Measurements from ENCODE around the gene OTUB2. TPM values are rescaled to one million over a fixed set of nuclear protein-coding genes. Genes with fewer than 3 reads are reported as not detected.

OTUB2 gene
- total RNA-seq, 2 experiments from 2014 or later: 2.0 to 2.9 TPM

DNA sequence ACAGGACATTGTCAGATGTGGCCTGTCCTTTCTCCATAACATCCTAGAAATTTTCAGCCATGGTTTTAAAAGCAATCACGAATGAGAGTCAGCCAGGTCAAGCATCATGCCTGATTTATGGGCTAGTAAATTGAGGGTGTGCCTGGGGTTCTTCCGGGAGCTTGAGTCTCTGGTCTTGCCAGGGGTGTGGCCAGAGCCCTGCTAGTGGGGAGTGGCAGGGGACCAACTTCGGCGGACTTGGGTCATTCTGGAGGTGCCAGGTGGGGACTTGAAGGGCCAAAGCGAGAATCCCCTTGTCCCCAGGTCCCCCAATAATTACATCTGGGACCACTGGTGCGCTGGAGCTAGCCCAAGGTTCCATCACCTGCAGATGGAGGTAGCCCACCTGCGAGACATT, 5.7 kb downstream of the OTUB2 start:
- H3K36me3 Mint-ChIP-seq: no peaks in the 10 kb centered on the region
- no peak for DNase-seq
- POLR2A ChIA-PET: no interaction called here
- intact Hi-C loops (cut with micrococcal nuclease): no loop called here
- no peak overlapping the region for H3K27ac Mint-ChIP-seq
- no peak overlapping the region for H3K4me3 Mint-ChIP-seq
- CTCF ChIA-PET: interaction anchor here (1.3 kb wide), 1 partner anchor 92 kb away, joined by 3 read pairs; no protein-coding TSS in a partner anchor
- H3K27me3 Mint-ChIP-seq: no peaks in the 10 kb centered on the region
- no peaks in the 10 kb centered on the region for H3K9me3 Mint-ChIP-seq
- H3K4me1 Mint-ChIP-seq (ENCODE audit: low read depth): peaks cover 22% of the 10 kb centered on the region

GRCh38 chr14:94034886-94035285, 8.7 kb downstream of the OTUB2 start:
- intact Hi-C loops (cut with micrococcal nuclease): loop anchor here (5.0 kb wide), 1 partner anchor 452 kb away; no protein-coding TSS in a partner anchor
- no peak overlapping the region for H3K27ac Mint-ChIP-seq
- no peaks in the 10 kb centered on the region for H3K9me3 Mint-ChIP-seq
- ChIA-PET POLR2A (no interaction called here), CTCF (interaction anchor here (1.2 to 8.4 kb wide), 12 partner anchors 8 to 147 kb away, joined by 4 to 187 read pairs (median 30); partner anchors contain the start of genes DDX24, IFI27L1, IFI27L2 and OTUB2)
- DNase-seq: no peak
- H3K4me1 Mint-ChIP-seq (ENCODE audit: low read depth): peaks cover 3% of the 10 kb centered on the region
- H3K4me3 Mint-ChIP-seq: no peak overlapping the region
- H3K27me3 Mint-ChIP-seq: no peaks in the 10 kb centered on the region
- no peaks in the 10 kb centered on the region for H3K36me3 Mint-ChIP-seq

DNA sequence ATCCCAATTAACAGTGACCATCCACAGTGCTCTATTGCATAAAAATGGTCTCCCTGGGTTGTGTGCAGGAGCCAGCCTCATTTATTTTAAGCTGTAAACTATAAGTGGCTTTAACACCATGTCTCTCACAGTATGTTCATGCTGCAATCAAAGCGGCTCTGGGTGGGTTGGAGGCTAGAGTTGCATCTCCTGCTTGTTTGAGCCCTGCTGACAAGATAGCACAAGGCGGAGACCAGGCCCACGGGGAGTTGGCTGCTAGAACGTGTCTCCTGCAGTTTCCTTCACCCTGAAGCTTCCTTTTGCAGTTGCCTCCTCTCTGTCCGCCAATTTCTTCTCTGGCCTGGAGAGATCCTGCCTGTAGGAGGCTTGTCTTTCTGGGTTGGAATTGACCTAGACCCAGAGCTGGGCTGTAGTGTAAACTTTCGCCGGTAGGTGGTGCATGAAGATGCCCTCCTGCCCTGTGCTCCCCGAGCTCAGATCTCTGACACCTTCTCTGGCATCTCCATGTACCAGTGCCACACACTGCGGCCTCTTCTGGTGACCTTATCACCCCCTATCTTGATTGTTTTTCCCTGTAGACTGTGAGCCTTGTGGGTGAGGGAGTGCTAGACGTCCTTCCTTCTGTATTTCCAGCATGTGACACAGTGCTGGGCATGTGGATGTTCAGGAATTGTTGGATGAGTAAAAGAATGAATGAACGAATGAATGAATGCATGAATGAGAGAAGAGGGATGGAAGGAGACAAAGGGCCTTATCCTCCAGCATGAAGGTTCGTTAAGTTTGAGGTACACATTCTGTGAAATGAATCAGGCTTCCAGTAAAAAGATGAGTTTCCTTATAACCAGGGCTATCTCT, 10.4 kb downstream of the OTUB2 start:
- intact Hi-C loops (cut with micrococcal nuclease): loop anchor here (1.0 to 5.0 kb wide), 5 partner anchors 45 to 451 kb away; partner anchors contain the start of genes DDX24, IFI27L1 and IFI27L2
- no peak overlapping the region for H3K4me3 Mint-ChIP-seq
- ChIA-PET CTCF (interaction anchor here (0.5 to 8.4 kb wide), 51 partner anchors 9 to 1302 kb away, joined by 3 to 187 read pairs (median 4); partner anchors contain the start of genes DDX24, IFI27L1, IFI27L2 and OTUB2), POLR2A (interaction anchor here (1.0 to 1.9 kb wide), 4 partner anchors 8 to 100 kb away, joined by 4 to 6 read pairs (median 4); partner anchors contain the start of genes DDX24, IFI27L1 and OTUB2)
- DNase-seq: peak; percentile 88
- no peaks in the 10 kb centered on the region for H3K36me3 Mint-ChIP-seq
- no peaks in the 10 kb centered on the region for H3K9me3 Mint-ChIP-seq
- peaks cover 3% of the 10 kb centered on the region for H3K4me1 Mint-ChIP-seq (ENCODE audit: low read depth)
- no peaks in the 10 kb centered on the region for H3K27me3 Mint-ChIP-seq
- no peak overlapping the region for H3K27ac Mint-ChIP-seq

GRCh38 chr14:94037954-94038353, 11.8 kb downstream of the OTUB2 start:
- H3K4me3 Mint-ChIP-seq: no peak overlapping the region
- H3K9me3 Mint-ChIP-seq: no peaks in the 10 kb centered on the region
- no peaks in the 10 kb centered on the region for H3K36me3 Mint-ChIP-seq
- intact Hi-C loops (cut with micrococcal nuclease): loop anchor here (5.0 kb wide), 1 partner anchor 449 kb away; no protein-coding TSS in a partner anchor
- POLR2A ChIA-PET: no interaction called here
- no peak overlapping the region for H3K27ac Mint-ChIP-seq
- CTCF ChIA-PET: interaction anchor here (0.9 to 8.4 kb wide), 9 partner anchors 8 to 101 kb away, joined by 3 to 187 read pairs (median 23); partner anchors contain the start of genes DDX24, IFI27L1 and IFI27L2
- no peaks in the 10 kb centered on the region for H3K27me3 Mint-ChIP-seq
- H3K4me1 Mint-ChIP-seq (ENCODE audit: low read depth): peaks cover 3% of the 10 kb centered on the region
- DNase-seq: no peak

- Mint-ChIP-seq H3K9me3 (no peaks in the 10 kb centered on the region), H3K27ac (no peak overlapping the region), H3K27me3 (no peaks in the 10 kb centered on the region), H3K36me3 (no peaks in the 10 kb centered on the region), H3K4me1 (ENCODE audit: low read depth) (peaks cover 3% of the 10 kb centered on the region), H3K4me3 (no peak overlapping the region)
- no peak for DNase-seq
- CTCF ChIA-PET: interaction anchor here (0.9 to 8.4 kb wide), 6 partner anchors 10 to 101 kb away, joined by 3 to 187 read pairs (median 32); partner anchors contain the start of genes DDX24, IFI27L1 and IFI27L2
- intact Hi-C loops (cut with micrococcal nuclease): loop anchor here (5.0 kb wide), 1 partner anchor 449 kb away; no protein-coding TSS in a partner anchor
- POLR2A ChIA-PET: no interaction called here
Observed at GRCh38 chr14:94038510-94038909, 12.4 kb downstream of the OTUB2 start.

DNA sequence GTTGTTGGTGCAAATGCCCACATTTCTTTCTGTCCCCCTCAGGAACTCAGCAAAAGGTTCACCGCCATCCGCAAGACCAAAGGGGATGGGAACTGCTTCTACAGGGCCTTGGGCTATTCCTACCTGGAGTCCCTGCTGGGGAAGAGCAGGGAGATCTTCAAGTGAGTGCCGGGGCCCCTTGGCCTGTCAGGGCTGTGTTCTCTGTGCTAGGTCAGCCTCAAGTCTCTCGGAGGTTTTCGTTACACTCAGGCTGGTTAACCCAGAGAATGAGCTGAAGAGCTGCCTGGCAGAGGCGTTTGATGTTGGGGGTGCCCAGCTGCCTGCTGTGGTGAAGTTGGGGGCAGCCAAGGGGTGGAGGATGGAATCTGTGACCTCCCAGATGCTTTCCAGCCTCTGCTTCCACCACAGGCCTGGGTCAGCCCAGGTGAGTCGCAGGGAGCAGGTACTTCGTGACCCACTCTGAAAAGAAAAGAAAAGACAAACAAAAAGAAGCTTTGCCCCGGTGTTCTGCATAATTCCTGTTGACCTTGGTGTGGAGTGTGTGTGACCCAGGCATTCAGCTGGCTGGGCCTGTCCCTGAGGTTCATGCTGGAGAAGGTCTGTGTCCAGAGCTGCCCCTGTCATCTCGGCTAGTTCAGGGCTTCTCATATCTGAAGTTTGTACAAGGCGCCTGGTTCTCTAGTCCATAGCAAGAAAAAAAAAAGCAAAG, 12.9 kb downstream of the OTUB2 start:
- POLR2A ChIA-PET: no interaction called here
- Mint-ChIP-seq H3K36me3 (no peaks in the 10 kb centered on the region), H3K27ac (no peak overlapping the region), H3K27me3 (no peaks in the 10 kb centered on the region), H3K4me1 (ENCODE audit: low read depth) (peaks cover 3% of the 10 kb centered on the region), H3K4me3 (no peak overlapping the region), H3K9me3 (no peaks in the 10 kb centered on the region)
- no peak for DNase-seq
- CTCF ChIA-PET: interaction anchor here (0.7 to 8.4 kb wide), 6 partner anchors 11 to 100 kb away, joined by 3 to 187 read pairs (median 30); partner anchors contain the start of genes DDX24, IFI27L1 and IFI27L2
- intact Hi-C loops (cut with micrococcal nuclease): loop anchor here (5.0 kb wide), 1 partner anchor 448 kb away; no protein-coding TSS in a partner anchor

DNA sequence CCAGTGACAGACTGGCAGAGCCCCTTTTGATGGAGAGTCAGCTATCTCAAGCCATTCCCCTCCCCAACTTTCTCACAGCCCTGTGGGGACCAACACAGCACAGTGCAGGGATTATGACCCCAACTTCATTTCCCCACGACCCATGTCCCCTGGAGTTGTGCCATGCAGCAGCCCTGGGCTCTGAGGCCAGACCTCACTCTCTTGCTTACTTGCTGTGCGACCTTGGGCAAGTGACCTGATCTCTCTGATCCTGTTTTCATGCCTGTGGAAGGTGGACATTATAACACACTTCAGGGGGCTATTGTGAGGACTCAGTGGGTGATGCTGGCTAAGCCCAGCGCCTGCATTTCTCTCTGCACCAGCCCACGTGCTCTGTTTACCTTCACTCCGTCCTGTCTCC, 14.1 kb downstream of the OTUB2 start:
- H3K4me1 Mint-ChIP-seq (ENCODE audit: low read depth): peaks cover 3% of the 10 kb centered on the region
- no peak for DNase-seq
- intact Hi-C loops (cut with micrococcal nuclease): no loop called here
- H3K4me3 Mint-ChIP-seq: no peak overlapping the region
- H3K27me3 Mint-ChIP-seq: no peaks in the 10 kb centered on the region
- no peak overlapping the region for H3K27ac Mint-ChIP-seq
- H3K36me3 Mint-ChIP-seq: peaks cover 4% of the 10 kb centered on the region
- no peaks in the 10 kb centered on the region for H3K9me3 Mint-ChIP-seq
- ChIA-PET CTCF (interaction anchor here (1.0 to 8.4 kb wide), 3 partner anchors 10 to 100 kb away, joined by 3 to 187 read pairs (median 5); no protein-coding TSS in a partner anchor), POLR2A (no interaction called here)

GRCh38 chr14:94040796-94041195, 14.7 kb downstream of the OTUB2 start:
- no peak for DNase-seq
- ChIA-PET CTCF (no interaction called here), POLR2A (no interaction called here)
- no peak overlapping the region for H3K4me3 Mint-ChIP-seq
- H3K27ac Mint-ChIP-seq: no peak overlapping the region
- intact Hi-C loops (cut with micrococcal nuclease): no loop called here
- peaks cover 4% of the 10 kb centered on the region for H3K36me3 Mint-ChIP-seq
- H3K4me1 Mint-ChIP-seq (ENCODE audit: low read depth): peaks cover 3% of the 10 kb centered on the region
- no peaks in the 10 kb centered on the region for H3K9me3 Mint-ChIP-seq
- H3K27me3 Mint-ChIP-seq: no peaks in the 10 kb centered on the region

DNA sequence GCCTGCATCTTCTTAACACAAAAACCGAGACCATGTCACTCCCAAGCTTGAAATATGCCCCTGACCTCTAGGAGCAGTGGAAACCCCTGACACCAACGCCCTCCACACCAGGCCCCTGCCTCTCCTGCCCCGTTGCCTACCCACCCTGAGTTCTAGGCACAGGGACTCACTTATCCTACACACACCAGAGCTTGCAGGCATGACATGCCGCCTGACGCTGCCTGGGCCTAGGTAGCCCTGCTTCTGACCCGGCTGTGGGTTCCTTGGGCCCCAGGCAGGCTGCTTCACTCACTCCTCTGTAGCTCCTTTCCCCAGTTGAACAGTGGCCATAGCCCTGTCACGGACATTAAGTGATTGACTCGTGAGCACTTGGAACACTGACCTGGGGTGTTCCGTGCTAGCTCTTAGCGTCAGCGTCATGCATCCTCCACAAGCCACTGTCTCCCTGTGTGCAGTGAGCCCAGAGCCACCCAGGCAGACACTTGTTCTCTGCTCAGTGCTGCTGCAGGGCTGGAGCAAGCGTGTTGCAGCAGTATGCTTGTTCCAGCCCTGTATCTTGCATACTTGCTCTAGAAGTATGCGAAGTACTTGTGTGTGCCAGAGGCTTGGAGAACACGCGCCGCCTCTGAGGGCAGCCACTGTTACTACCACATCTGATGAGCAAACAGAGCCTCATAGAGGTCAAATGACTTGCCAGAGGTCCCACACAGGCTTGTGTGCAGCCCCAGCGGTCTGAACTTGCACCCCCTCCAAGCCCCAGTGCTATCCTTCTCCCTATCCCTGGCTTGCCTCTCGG, 15.6 kb downstream of the OTUB2 start:
- peaks cover 1% of the 10 kb centered on the region for H3K4me1 Mint-ChIP-seq (ENCODE audit: low read depth)

DNA sequence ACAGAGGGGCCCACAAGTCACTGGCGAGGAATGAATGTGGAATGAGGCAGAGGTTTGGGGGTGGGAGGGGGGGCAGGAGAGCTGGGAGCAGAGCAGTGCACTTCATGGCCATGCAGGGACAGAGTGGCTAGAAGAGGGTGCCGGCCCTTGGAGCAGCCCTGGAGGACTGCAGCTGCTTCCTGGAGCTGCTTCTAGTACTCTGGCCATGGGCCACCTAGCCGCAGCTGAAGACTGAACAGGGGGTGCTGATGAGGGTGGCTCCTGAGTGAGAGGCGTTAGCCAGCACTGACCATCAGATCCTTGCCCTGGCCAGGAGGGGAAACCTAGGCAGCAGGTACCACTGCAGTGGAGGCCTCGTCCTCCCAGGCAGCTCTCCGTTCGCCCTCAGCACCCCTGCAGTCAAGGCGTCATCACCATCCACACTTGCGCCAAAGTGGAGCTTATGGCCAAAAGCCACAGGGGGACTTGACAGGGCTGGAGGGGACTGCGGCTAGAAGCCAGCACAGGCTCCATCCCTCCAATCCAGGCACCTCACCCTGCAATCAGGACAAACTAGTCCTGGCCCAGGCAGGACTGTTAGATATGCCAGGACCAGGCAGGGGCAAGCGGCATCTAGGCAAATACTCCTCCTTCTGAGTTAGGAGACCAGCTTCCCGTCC, 16.4 kb downstream of the OTUB2 start:
- Mint-ChIP-seq H3K27ac (no peak overlapping the region), H3K27me3 (no peaks in the 10 kb centered on the region), H3K36me3 (peaks cover 6% of the 10 kb centered on the region), H3K9me3 (no peaks in the 10 kb centered on the region), H3K4me3 (no peak overlapping the region), H3K4me1 (ENCODE audit: low read depth) (no peaks in the 10 kb centered on the region)
- CTCF ChIA-PET: interaction anchor here (0.9 to 1.7 kb wide), 4 partner anchors 9 to 138 kb away, joined by 3 to 7 read pairs (median 4); no protein-coding TSS in a partner anchor
- POLR2A ChIA-PET: no interaction called here
- no peak for DNase-seq
- intact Hi-C loops (cut with micrococcal nuclease): no loop called here

More for the DNA sequence above, 15.6 kb downstream of the OTUB2 start:
- intact Hi-C loops (cut with micrococcal nuclease): no loop called here
- ChIA-PET POLR2A (no interaction called here), CTCF (interaction anchor here (1.0 kb wide), 1 partner anchor 90 kb away, joined by 3 read pairs; no protein-coding TSS in a partner anchor)
- H3K27ac Mint-ChIP-seq: no peak overlapping the region
- H3K4me3 Mint-ChIP-seq: no peak overlapping the region
- DNase-seq: no peak
- H3K27me3 Mint-ChIP-seq: no peaks in the 10 kb centered on the region
- H3K36me3 Mint-ChIP-seq: peaks cover 4% of the 10 kb centered on the region
- H3K9me3 Mint-ChIP-seq: no peaks in the 10 kb centered on the region
